Glomerular endothelial cell (primary cell): ENCODE measurements around the gene SBF2. TPM values are rescaled to one million over a fixed set of nuclear protein-coding genes. Genes with fewer than 3 reads are reported as not detected.

Source experiments
- DNase-seq: peaks from one replicate; pipeline ENCODE4 v3.0.0-alpha.2; 2011; ENCODE audit warnings: low read depth, low spot score; ENCODE audit errors: extremely low read depth
- total RNA-seq: library from RNA; depleted of rRNA; stranded (reverse); fragments of >200 nt; gene quantifications from 2 replicates; pipeline ENCODE4 v1.2.3, GENCODE V29; 2015

The SBF2 gene
- total RNA-seq, 1 donor from 2014 or later = 35.5 TPM

DNA sequence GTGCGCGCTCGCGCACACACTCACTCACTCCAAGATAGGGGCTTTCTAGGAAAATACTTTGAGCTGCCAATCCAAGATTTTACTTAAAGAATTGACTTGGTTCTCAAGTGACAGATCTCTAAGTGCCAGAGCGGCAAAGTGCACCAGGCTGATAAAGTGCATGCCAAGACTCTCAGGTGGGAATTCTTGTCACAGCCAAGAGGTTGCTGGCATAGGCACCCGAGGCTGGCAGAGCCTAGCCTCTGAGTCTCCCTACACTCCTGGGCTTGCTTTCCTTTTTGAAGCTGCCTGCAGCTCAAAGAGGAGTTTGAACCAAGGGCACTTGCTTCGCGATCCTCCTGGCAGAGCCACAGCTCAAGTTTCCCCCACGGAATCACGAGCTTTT, 8.3 kb upstream of the SBF2 start:
- no peak for DNase-seq

DNA sequence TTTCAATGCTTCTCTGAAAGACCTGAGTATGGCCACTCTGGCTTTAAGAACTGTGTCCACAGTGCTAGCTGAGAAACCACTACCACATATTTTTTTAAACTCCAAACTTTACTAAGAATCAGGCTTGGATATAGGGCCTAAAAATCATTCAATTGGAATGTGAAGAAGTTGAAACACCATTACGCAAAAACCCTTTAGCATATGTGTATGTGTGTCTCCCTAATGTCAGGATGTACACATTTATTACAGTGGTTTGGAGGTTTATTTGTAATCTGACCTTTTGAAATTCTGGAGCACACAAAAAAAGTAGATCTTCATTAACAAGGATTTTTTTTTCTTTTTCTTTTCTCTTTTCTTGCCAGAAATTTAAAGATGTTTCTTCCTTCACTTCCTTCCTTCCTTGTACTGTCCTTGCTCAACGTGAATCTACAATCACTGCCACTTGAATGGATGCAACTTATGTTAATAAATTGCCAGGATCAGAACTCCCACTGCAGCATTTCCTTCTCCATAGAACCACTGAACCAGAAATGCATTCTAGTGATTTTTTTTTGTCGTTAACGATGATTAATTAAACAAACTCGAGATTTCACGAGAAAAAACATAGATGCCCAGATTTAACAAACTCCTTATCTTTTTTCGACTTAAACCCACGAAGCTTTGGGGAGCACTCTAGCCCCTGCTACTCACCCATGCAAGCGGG, 7.8 kb upstream of the SBF2 start:
- DNase-seq = no peak

- no peak for DNase-seq
These were observed 4.3 kb upstream of the SBF2 start for GRCh38 chr11:10298342-10298741.

GRCh38 chr11:10295064-10295901, 1.3 kb upstream of the SBF2 start:
- DNase-seq = no peak

DNA sequence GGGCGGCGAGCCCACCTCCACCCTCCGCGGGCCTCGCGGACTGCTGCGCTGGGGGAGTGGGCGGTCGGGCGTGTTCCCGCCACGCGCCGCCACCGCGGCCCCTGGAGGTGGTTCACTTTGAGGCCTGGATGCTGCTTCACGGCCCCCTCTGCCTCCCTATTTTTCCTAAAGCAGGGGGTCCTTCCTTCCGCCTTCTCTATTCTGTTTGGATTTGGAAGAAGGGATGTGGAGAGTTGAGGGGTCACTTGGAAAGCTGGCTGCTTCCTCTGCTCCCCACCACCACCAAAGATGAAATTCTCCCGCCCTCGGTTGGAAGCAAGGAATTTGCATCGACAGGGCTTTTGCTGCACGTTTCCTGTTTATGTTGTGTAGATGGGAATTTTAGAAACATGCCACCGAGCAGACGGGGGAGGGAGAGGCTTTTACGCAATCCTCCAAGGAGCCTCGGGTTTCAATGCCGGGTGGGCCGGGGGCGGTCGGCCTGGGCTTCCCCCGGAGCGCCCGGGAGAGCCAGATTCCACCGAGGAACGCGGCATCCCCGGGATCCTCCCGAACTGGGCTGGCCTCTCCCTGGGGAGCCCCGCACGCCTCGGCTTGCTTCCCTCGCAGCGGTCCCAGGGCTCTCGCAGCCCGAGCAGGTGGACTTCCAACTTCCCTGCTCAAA, 403 bp upstream of the SBF2 start:
- no peak for DNase-seq

GRCh38 chr11:10291801-10292638, 2.0 kb downstream of the SBF2 start:
- DNase-seq = no peak

DNA sequence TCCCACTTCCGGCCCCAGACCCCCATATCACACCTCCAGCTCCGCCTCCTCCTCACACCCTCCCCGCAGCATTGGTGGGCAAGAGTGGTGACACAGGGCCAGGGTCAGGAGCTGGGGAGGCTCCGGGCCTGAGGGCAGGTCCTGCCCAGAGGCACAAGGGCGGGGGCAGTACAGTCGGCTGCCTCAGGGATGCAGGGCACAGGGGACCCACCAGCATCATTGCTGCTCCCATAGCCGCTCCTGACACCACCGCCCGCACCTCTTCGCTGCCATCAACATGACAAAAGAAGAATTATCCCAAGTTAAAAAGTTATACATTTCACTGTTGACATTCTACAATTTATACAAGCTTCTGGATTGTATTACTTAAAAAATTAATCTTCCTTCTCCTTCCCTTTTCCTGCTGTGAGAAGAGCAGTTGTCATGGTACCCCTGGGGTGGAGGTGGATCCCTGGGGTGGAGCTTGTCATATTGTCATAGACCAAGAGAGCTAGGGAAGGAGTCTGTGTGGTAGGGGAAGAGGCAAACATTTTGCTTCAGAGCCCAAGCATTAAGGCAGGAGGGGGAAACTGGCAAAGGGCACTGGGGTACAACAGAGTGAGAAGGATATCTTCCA, 4.1 kb downstream of the SBF2 start:
- no peak for DNase-seq

DNA sequence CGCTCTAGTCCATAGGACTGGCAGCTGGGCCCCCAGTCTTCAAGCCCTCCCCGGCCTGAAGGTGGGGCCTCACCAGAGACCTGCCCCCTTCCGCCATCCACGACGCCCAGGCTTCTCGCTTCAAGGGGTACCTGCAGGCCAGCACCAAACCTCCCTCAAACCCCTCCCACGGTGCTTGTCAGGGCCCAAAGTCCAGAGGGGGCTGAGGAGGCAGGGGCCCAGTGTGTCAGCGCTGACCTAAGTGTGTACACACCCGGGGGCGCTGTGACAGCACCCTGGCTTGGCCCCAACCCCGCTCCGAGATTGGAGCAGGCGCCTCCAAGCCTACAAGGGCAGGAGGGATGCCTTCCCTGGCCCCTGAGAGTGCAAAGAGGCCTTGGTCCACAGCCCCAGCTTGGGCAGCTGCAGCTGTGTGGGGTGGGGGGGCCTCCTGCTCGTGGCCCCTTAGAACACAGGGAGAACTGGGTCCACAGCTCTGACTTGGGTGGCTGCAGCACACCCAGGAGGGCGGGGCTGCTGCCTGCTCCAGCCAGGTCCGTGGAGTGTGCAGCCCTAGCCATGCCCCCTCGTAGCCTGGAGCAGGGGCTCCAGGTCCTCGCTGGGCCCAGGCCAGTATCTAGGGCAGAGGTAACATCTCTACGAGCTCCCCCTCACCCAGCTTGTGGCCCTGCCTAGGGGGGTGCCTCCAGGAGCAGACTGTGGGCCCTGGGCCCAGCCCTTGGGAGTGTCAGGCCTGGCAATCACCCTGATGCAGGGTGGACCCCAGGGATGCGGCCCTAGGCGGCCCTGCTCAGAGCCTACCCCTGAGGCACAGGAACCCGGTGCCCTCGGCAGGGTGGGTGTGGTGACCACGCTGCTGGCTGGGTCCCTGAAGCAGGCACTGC, 4.9 kb downstream of the SBF2 start:
- no peak for DNase-seq

GRCh38 chr11:10287766-10288715, 6.0 kb downstream of the SBF2 start:
- DNase-seq = no peak

- no peak for DNase-seq
These were observed 6.9 kb downstream of the SBF2 start for GRCh38 chr11:10287140-10287539.

- no peak for DNase-seq
These were observed 8.7 kb downstream of the SBF2 start for GRCh38 chr11:10285148-10285802.

DNA sequence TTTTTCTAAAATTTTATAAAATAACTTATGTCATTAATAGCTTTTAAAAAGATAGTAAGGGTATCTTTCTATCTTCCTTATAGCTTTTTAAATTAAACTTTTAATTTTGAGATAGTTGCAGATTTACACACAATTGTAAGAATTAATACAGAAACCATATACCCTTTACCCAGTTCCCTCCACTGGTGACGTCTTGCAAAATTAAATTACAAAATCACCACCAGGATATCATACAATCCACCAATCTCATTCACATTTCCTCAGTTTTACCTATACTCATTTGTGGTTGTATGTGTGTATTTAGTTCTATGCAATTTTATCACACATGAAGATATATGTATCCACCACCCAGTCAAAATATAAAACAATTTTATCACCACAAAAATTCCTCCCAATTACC, 10.0 kb downstream of the SBF2 start:
- no peak for DNase-seq

- DNase-seq = no peak
These were observed 11.9 kb downstream of the SBF2 start for GRCh38 chr11:10282117-10282516.

- no peak for DNase-seq
These were observed 18.3 kb downstream of the SBF2 start for GRCh38 chr11:10275714-10276113.

GRCh38 chr11:10274726-10275125, 19.3 kb downstream of the SBF2 start:
- DNase-seq = no peak

- no peak for DNase-seq
These were observed 20.3 kb downstream of the SBF2 start for GRCh38 chr11:10273738-10274137.

GRCh38 chr11:10272132-10272531, 21.9 kb downstream of the SBF2 start:
- no peak for DNase-seq
